NCI-H748 treated with DMSO at 0.1 percent for 48 hours (cell line): Measurements from ENCODE around the gene MBOAT1.

Source experiments
- DNase-seq: peaks from one replicate; lab custom pipeline; 2025; lab: John Stamatoyannopoulos, UW

MBOAT1 gene

DNA sequence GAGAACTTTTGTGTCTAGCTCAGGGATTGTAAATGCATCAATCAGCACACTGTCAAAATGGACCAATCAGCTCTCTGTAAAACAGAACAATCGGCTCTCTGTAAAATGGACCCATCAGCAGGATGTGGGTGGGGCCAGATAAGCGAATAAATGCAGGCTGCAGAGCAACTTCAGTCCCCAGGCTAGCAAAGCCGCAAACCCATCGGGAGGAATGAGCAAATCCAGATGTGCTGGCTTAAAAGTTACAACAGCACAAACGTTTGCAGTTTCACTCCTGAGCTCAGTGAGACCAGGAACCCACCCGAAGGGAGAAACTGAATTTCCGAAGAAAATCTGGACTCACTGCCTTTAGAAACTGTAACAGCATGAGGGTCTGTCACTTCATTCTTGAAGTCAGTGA, 21.9 kb upstream of the MBOAT1 start:
- no peak for DNase-seq

DNA sequence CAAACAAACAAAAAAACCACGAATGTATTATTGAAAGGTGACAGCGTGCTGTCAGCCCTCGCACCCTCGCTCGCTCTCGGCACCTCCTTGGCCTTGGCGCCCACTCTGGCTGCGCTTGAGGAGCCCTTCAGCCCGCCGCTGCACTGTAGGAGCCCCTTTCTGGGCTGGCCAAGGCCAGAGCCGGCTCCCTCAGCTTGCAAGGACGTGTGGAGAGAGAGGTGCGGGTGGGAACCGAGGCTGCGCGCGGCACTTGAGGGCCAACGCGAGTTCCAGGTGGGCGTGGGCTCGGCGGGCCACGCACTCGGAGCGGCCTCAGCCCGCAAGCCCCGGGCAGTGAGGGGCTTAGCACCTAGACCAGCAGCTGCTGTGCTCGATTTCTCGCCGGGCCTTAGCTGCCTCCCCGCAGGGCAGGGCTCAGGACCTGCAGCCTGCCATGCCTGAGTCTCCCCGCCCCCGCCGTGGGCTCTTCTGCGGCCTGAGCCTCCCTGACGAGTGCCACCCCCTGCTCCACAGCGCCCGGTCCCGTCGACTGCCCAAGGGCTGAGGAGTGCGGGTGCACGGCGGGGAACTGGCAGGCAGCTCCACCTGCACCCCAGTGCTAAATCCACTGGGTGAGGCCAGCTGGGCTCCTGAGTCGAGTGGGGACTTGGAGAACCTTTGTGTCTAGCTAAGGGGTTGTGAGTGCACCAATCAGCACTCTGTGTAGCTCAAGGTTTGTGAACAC, 20.9 kb upstream of the MBOAT1 start:
- no peak for DNase-seq

DNA sequence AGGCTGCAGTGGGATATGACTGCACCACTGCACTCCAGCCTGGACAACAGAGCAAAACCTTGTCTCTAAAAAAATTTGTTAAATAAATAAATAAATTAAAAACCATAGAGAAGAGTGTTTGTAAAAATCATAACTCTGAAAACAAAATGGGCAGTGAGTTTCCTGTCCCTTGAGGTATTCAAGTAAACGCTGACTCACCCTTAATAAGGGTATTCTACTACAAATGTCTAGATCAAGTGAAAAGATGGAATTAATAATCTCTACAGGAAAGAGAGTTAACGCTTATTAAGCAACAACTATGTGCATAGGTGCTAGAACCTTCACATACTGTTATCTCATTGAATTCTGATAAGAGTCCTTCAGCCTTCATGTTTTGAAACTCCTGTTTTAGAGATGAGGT, 19.9 kb upstream of the MBOAT1 start:
- no peak for DNase-seq

GRCh38 chr6:20230401-20231119, 18.3 kb upstream of the MBOAT1 start:
- DNase-seq = no peak

GRCh38 chr6:20229881-20230280, 17.6 kb upstream of the MBOAT1 start:
- no peak for DNase-seq

DNA sequence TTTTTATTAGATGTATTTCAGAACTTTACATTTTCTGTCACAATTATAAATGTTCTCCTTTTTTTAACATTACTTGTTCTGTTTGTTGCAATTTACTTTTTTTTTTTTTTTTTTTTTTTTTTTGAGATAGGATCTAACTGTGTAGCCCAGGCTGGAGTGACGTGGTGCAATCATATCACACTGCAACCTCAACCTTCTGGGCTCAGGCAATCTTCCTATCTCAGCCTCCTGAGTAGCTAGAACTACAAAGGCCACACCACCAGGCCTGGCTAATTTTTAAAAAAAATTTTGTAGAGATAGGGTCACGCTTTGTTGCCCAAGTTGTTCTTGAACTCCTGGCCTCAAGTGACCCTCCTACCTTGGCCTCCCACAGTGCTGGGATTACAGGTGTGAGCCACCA, 15.1 kb upstream of the MBOAT1 start:
- no peak for DNase-seq

- DNase-seq = no peak
These were observed 10.9 kb upstream of the MBOAT1 start for GRCh38 chr6:20223141-20223540.

DNA sequence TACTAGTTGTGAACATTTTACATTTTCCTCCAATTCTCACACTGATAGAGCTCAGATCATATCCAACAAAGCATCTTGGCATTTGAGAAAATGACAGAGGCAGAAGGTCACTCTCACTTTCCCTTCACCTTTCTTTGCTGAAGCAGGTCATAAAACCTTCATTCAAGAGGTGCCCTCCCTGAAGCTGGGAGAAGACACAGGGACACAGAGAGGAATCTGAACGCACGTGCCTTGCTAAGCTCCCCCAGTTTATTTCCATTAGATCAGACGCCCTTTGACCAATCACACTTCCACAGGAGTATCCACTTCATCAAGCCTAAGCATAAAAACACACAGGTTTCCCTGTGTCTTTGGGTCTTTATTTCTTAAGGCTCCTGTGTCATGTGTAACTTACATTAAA, 9.2 kb upstream of the MBOAT1 start:
- DNase-seq = no peak

- DNase-seq = no peak
These were observed 8.1 kb upstream of the MBOAT1 start for GRCh38 chr6:20220359-20220758.

GRCh38 chr6:20217891-20218290, 5.6 kb upstream of the MBOAT1 start:
- DNase-seq = no peak

GRCh38 chr6:20217324-20217855, 5.1 kb upstream of the MBOAT1 start:
- DNase-seq = no peak

DNA sequence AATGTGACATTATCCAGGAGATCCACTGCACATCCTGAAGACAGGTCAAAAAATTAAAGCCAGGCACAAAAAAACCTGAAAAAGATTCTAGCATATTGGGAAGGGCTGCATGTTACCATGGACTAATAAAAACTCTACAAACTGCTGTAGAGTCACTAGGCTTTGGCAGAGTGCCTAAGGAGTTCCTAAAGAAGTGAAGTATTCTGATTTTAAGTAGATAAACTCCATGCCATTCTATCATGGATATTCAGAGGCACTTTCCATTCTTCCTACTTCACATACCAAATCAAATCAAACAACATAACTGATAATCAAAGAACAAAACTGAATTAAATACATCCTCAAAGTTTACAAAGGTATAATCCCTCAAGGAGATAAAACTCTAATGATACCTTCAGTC, 3.0 kb upstream of the MBOAT1 start:
- DNase-seq = no peak

DNA sequence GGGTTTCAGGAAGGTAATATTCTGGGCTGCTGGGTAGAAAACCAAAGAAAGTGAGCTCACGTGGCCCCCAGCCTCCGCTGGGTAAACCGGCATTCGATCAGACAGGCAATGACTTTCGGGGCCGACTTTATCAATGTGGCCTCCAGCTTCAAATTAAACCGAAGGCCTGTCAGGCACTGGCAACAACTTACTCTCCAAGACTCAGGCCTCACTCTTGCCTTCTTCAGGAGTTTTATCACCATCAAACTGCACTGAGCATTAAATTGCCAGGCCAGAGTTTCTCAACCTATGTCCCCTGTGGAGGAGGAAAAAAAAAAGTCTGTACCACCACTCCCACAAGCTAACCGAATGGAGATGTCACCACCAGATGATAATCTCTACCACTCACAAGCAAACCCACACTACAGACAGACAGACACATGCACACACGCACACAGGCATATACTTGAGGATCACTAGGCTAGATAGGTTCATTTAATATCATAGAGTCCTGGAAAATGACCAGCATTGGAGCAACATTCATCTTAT, 1.1 kb upstream of the MBOAT1 start:
- DNase-seq = no peak

- peak; percentile 80 for DNase-seq
These were observed 303 bp downstream of the MBOAT1 start for GRCh38 chr6:20211941-20212391.

GRCh38 chr6:20211037-20211940, 980 bp downstream of the MBOAT1 start:
- peak; percentile 22 for DNase-seq

GRCh38 chr6:20210158-20210557, 2.1 kb downstream of the MBOAT1 start:
- DNase-seq = no peak

DNA sequence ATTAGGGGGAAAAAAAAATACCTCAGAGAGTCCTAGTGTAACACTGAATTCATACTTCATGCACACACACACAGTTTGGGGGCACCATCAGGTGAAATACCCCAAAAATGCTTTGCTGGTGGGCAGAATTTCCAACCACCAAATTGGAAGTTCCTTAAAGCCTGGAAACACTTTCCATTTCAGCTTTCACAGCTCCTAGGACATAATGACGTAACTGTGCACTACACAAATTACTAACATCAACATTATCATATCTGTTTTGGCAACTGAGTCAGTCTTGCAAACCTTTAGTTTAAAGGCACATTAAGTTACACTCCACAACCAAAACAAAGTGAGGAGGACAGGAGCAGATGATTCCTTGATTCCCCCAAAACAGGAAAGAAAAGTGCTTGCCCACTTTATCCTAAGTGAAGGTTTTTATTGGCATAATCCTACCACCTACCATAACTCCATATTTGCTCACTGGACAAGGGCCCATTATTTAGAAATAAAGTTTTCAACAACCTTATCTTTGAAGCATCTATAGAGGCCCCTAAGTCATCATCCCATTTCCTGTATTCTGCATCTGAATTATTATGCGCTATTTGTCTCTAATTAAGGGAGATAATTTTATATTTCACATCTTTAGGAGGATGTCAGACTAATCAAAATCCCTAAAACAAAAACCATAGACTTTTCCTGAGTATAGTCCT, 3.4 kb downstream of the MBOAT1 start:
- DNase-seq = no peak

- no peak for DNase-seq
These were observed 5.2 kb downstream of the MBOAT1 start for GRCh38 chr6:20207088-20207418.

DNA sequence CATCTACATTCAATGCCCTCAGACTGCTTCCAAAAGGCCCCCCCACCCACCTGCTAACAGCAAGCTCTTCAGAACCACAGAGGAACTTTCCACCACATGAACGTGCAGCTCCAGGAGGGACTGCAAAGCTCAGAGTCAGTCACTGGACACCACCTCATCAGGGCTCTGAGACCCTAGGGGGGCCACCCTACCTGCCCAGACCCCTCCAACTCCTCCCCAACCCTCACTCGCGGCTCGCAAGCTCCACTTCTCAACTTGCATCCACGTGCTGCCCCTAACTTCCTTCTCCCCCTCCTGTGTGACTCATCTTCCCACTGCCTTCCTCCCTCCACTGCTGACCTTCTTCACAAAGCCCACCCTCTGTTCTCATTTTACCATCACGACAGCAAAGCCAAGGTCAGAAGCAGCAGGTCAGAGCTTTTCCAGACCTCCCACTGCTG, 6.5 kb downstream of the MBOAT1 start:
- DNase-seq = no peak

GRCh38 chr6:20204512-20204894, 7.8 kb downstream of the MBOAT1 start:
- no peak for DNase-seq
